ENCODE data around the gene TSPAN3. TPM values are rescaled to one million over a fixed set of nuclear protein-coding genes. Genes with fewer than 3 reads are reported as not detected.
A peak's percentile ranks its signal among the peaks of the same experiment; 100 is the strongest.

The TSPAN3 gene
- total RNA-seq, 3 donors from 2014 or later (not counting 1 experiment from before 2014, with no cell fraction given) = 18.7 to 37.4 (median 29.9) TPM

GRCh38 chr15:77031376-77032050 is 39.4 kb downstream of the TSPAN3 start:
- DNase-seq = peak; percentile 27 to 56
- H3K9me3 Mint-ChIP-seq = no peaks in the 10 kb centered on the region
- H3K4me3 Mint-ChIP-seq = no peak overlapping the region
- peaks cover 5 to 36% of the 10 kb centered on the region in 2 donors for H3K4me1 Mint-ChIP-seq
- 69% methylated on average over 12 of the region's 12 CpGs for WGBS (ENCODE audit: insufficient coverage)
- no peaks in the 10 kb centered on the region for H3K27me3 Mint-ChIP-seq (ENCODE audit: low read depth in 2 of 2)
- no peak for TF ChIP-seq CTCF (IDR thresholded peaks at IDR 0.05)
- Histone ChIP-seq H3K27ac (ENCODE audit: low read length) (no peak overlapping the region), H3K4me3 (ENCODE audit: low read length) (no peak overlapping the region), H3K9me3 (ENCODE audit: control insufficient read depth, insufficient read depth, low read length) (no peaks in the 10 kb centered on the region), H3K36me3 (ENCODE audit: control insufficient read depth, insufficient read depth, low read length) (peaks cover 88% of the 10 kb centered on the region), H3K27me3 (ENCODE audit: control insufficient read depth, insufficient read depth, low read length) (no peaks in the 10 kb centered on the region), H3K4me1 (ENCODE audit: control insufficient read depth, insufficient read depth, low read length) (peaks cover 32% of the 10 kb centered on the region)
- H3K36me3 Mint-ChIP-seq = no peaks in the 10 kb centered on the region
- intact Hi-C loops (cut with micrococcal nuclease) = loop anchor here (1.0 kb wide), 1 partner anchor 58 kb away; no protein-coding TSS in a partner anchor
- H3K27ac Mint-ChIP-seq = peak overlapping the region; percentile 64 to 71
- peak in 2 of 3 donors; percentile 65 to 86 for ATAC-seq

GRCh38 chr15:77030928-77031375 is 40.0 kb downstream of the TSPAN3 start:
- intact Hi-C loops (cut with micrococcal nuclease) = loop anchor here (1.0 kb wide), 1 partner anchor 58 kb away; no protein-coding TSS in a partner anchor
- Histone ChIP-seq H3K4me1 (ENCODE audit: control insufficient read depth, insufficient read depth, low read length) (peaks cover 37% of the 10 kb centered on the region), H3K36me3 (ENCODE audit: control insufficient read depth, insufficient read depth, low read length) (peaks cover 87% of the 10 kb centered on the region), H3K9me3 (ENCODE audit: control insufficient read depth, insufficient read depth, low read length) (no peaks in the 10 kb centered on the region), H3K4me3 (ENCODE audit: low read length) (no peak overlapping the region), H3K27me3 (ENCODE audit: control insufficient read depth, insufficient read depth, low read length) (no peaks in the 10 kb centered on the region), H3K27ac (ENCODE audit: low read length) (no peak overlapping the region)
- 96% methylated on average over 10 of the region's 10 CpGs for WGBS (ENCODE audit: insufficient coverage)
- Mint-ChIP-seq H3K27me3 (ENCODE audit: low read depth in 2 of 2) (no peaks in the 10 kb centered on the region), H3K9me3 (no peaks in the 10 kb centered on the region), H3K27ac (peak overlapping the region in 1 of 2 donors; percentile 71), H3K4me3 (no peak overlapping the region), H3K4me1 (peaks cover 7 to 36% of the 10 kb centered on the region in 2 donors), H3K36me3 (no peaks in the 10 kb centered on the region)
- ATAC-seq = no peak
- peak in 1 of 2 donors; percentile 11 for DNase-seq
- no peak for TF ChIP-seq CTCF (IDR thresholded peaks at IDR 0.05)

GRCh38 chr15:77030048-77030927 is 40.6 kb downstream of the TSPAN3 start:
- peaks cover 10 to 40% of the 10 kb centered on the region in 2 donors for H3K4me1 Mint-ChIP-seq
- no peaks in the 10 kb centered on the region for H3K36me3 Mint-ChIP-seq
- WGBS (ENCODE audit: insufficient coverage) = 90% methylated on average over 22 of the region's 22 CpGs
- no peaks in the 10 kb centered on the region for H3K9me3 ChIP-seq (ENCODE audit: control insufficient read depth, insufficient read depth, low read length)
- intact Hi-C loops (cut with micrococcal nuclease) = no loop called here
- no peaks in the 10 kb centered on the region for H3K9me3 Mint-ChIP-seq
- no peak for ATAC-seq
- no peak overlapping the region for H3K4me3 Mint-ChIP-seq
- DNase-seq = peak in 1 of 2 donors; percentile 15
- no peaks in the 10 kb centered on the region for H3K27me3 Mint-ChIP-seq (ENCODE audit: low read depth in 2 of 2)
- no peak overlapping the region for H3K4me3 ChIP-seq (ENCODE audit: low read length)
- peaks cover 87% of the 10 kb centered on the region for H3K36me3 ChIP-seq (ENCODE audit: control insufficient read depth, insufficient read depth, low read length)
- no peaks in the 10 kb centered on the region for H3K27me3 ChIP-seq (ENCODE audit: control insufficient read depth, insufficient read depth, low read length)
- no peak for TF ChIP-seq CTCF (IDR thresholded peaks at IDR 0.05)
- peak overlapping the region in 1 of 2 donors; percentile 71 for H3K27ac Mint-ChIP-seq
- peaks cover 43% of the 10 kb centered on the region for H3K4me1 ChIP-seq (ENCODE audit: control insufficient read depth, insufficient read depth, low read length)
- H3K27ac ChIP-seq (ENCODE audit: low read length) = no peak overlapping the region

All from natural killer cell (primary cell).